Measurements from ENCODE around the gene C1QTNF1.

Gene C1QTNF1

GRCh38 chr17:78997231-78997741 is 26.7 kb upstream of the C1QTNF1 start:
- H3K4me3 ChIP-seq (ENCODE audit: low read length), result no peak overlapping the region

GRCh38 chr17:78997881-78998280 is 26.1 kb upstream of the C1QTNF1 start:
- no peak for TF ChIP-seq ZNF274 (IDR thresholded peaks at IDR 0.05; ENCODE audit: low read depth, low read length)
- no peak overlapping the region for H3K4me3 ChIP-seq (ENCODE audit: low read length)

More at GRCh38 chr17:78997231-78997741, 26.7 kb upstream of the C1QTNF1 start:
- no peak for TF ChIP-seq ZNF274 (IDR thresholded peaks at IDR 0.05; ENCODE audit: low read depth, low read length)

- no peak for TF ChIP-seq ZNF274 (IDR thresholded peaks at IDR 0.05; ENCODE audit: low read depth, low read length)
- H3K4me3 ChIP-seq (ENCODE audit: low read length), result no peak overlapping the region
These were observed 25.5 kb upstream of the C1QTNF1 start for GRCh38 chr17:78998311-78999055.

GRCh38 chr17:78999056-78999768 is 24.8 kb upstream of the C1QTNF1 start:
- H3K4me3 ChIP-seq (ENCODE audit: low read length), result no peak overlapping the region
- no peak for TF ChIP-seq ZNF274 (IDR thresholded peaks at IDR 0.05; ENCODE audit: low read depth, low read length)

GRCh38 chr17:78999947-79000395 is 24.0 kb upstream of the C1QTNF1 start:
- no peak overlapping the region for H3K4me3 ChIP-seq (ENCODE audit: low read length)
- TF ChIP-seq ZNF274 (IDR thresholded peaks at IDR 0.05; ENCODE audit: low read depth, low read length), result no peak

- H3K4me3 ChIP-seq (ENCODE audit: low read length), result no peak overlapping the region
- TF ChIP-seq ZNF274 (IDR thresholded peaks at IDR 0.05; ENCODE audit: low read depth, low read length), result no peak
These were observed 23.4 kb upstream of the C1QTNF1 start for GRCh38 chr17:79000396-79001189.

GRCh38 chr17:79001190-79002020 is 22.6 kb upstream of the C1QTNF1 start:
- H3K4me3 ChIP-seq (ENCODE audit: low read length), result no peak overlapping the region
- TF ChIP-seq ZNF274 (IDR thresholded peaks at IDR 0.05; ENCODE audit: low read depth, low read length), result no peak

- H3K4me3 ChIP-seq (ENCODE audit: low read length), result no peak overlapping the region
- TF ChIP-seq ZNF274 (IDR thresholded peaks at IDR 0.05; ENCODE audit: low read depth, low read length), result no peak
These were observed 21.7 kb upstream of the C1QTNF1 start for GRCh38 chr17:79002291-79002690.

GRCh38 chr17:79002796-79003593 is 21.0 kb upstream of the C1QTNF1 start:
- no peak for TF ChIP-seq ZNF274 (IDR thresholded peaks at IDR 0.05; ENCODE audit: low read depth, low read length)
- no peak overlapping the region for H3K4me3 ChIP-seq (ENCODE audit: low read length)

GRCh38 chr17:79003661-79004411 is 20.1 kb upstream of the C1QTNF1 start:
- TF ChIP-seq ZNF274 (IDR thresholded peaks at IDR 0.05; ENCODE audit: low read depth, low read length), result no peak

GRCh38 chr17:79005063-79005861 is 18.7 kb upstream of the C1QTNF1 start:
- no peak for TF ChIP-seq ZNF274 (IDR thresholded peaks at IDR 0.05; ENCODE audit: low read depth, low read length)
- no peak overlapping the region for H3K4me3 ChIP-seq (ENCODE audit: low read length)

More at GRCh38 chr17:79003661-79004411, 20.1 kb upstream of the C1QTNF1 start:
- no peak overlapping the region for H3K4me3 ChIP-seq (ENCODE audit: low read length)
